Lower leg skin (tissue), 4 donors: ENCODE results near the gene FAM167B. TPM values are rescaled to one million over a fixed set of nuclear protein-coding genes. Genes with fewer than 3 reads are reported as not detected.

Experiments used
- DNase-seq, 2 donors: peaks; one replicate each; pipeline ENCODE4 v3.0.0-alpha.2; 2019; ENCODE audit warnings: low spot score in 2 of 2
- H3K4me3 ChIP-seq: fragments of 200-600 bp; sonication (generic); 2 replicates; pipeline ENCODE4 v1.5.1; 2017; ENCODE audit warnings: mild to moderate bottlenecking, low read depth; ENCODE audit not compliant: poor library complexity, severe bottlenecking
- POLR2A ChIP-seq, 2 donors: fragments of 450-650 bp; IDR thresholded peaks; one replicate each; pipeline ENCODE4 v1.6.1; 2016 to 2017; ENCODE audit warnings: antibody characterized with exemption in 2 of 2, mild to moderate bottlenecking in 1 of 2, moderate library complexity in 1 of 2
- WGBS, 2 donors: methylation state at CpG; one replicate each; pipeline ENCODE4 v1.1.5; 2018; 5-methylcytosine and 5-hydroxymethylcytosine counted together
- intact Hi-C: fragments of 100-400 bp; cut with DNase I; formaldehyde crosslinking; loops from one replicate; pipeline ENCODE4 v1.15.0; 2023; ENCODE audit warnings: low total_unique reads
- total RNA-seq, 4 donors: library from RNA; depleted of rRNA; stranded (reverse); fragments of >200 nt; gene quantifications; one replicate each; pipeline ENCODE4 v1.1.0, GENCODE V29; 2016
- TF ChIP-seq, protein P1 (sequence below), 3 donors: fragments of 450-650 bp; IDR thresholded peaks; one replicate each; pipeline ENCODE4 v1.5.1; 2016; ENCODE audit warnings: antibody characterized with exemption in 3 of 3, mild to moderate bottlenecking in 3 of 3, moderate library complexity in 2 of 3

FAM167B gene
- total RNA-seq, 4 donors from 2014 or later = 0.42 to 1.4 (median 0.51) TPM; not detected in 1

DNA sequence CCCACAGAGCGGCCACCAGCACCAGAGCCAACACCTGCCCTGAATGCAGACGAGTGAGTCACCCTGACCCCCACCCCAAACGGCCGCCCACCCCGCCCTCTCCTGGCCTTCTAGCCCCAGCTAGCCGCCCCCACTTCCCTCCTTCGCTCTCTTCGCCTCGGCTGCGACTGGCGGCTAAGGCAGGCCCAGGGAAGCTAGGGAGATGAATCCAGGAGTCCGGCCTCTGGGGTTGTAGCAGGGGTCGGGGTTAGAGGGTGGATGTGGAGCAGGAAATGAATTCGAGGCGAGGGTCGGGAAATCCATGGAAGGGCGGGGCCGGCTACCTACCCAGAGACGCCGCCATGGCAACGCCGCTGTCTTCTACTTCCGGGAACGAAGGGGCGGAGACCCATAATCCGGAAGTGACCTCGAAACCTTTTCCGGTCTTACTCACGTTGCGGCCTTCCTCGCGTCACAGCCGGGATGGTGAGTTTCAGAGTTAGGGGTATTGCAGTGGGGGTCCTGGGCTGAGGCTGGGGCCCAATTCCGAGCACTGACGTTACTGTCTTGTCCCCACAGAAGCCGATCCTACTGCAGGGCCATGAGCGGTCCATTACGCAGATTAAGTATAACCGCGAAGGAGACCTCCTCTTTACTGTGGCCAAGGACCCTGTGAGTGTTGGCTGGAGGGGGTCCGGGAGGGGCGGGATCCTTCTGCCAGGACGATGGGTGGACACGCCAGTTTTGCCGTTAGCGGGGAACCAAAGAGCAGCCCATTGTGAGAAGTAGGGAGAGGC, 24.9 kb upstream of the FAM167B start, which contains the start of the genes EIF3I and TMEM234:
Gene EIF3I, plus strand, starts transcription at position 428 of the 776 bp plus-strand sequence. Its CDS starts 35 bp downstream, at position 463.
Gene TMEM234, minus strand, starts transcription at position 374 of the 776 bp plus-strand sequence. Its CDS starts 31 bp downstream, at position 343.
- DNase-seq = peak; percentile 93 to 99
- H3K4me3 ChIP-seq = peak within 1 kb of the TSS; percentile 98
- intact Hi-C loops = no loop called here
- WGBS, 2 donors = 0 to 1% methylated on average over 39 to 46 of the region's 46 CpGs
- peak in 1 of 2 donors; percentile 55 for TF ChIP-seq POLR2A (IDR thresholded peaks at IDR 0.05)
- TF ChIP-seq, protein P1, sequence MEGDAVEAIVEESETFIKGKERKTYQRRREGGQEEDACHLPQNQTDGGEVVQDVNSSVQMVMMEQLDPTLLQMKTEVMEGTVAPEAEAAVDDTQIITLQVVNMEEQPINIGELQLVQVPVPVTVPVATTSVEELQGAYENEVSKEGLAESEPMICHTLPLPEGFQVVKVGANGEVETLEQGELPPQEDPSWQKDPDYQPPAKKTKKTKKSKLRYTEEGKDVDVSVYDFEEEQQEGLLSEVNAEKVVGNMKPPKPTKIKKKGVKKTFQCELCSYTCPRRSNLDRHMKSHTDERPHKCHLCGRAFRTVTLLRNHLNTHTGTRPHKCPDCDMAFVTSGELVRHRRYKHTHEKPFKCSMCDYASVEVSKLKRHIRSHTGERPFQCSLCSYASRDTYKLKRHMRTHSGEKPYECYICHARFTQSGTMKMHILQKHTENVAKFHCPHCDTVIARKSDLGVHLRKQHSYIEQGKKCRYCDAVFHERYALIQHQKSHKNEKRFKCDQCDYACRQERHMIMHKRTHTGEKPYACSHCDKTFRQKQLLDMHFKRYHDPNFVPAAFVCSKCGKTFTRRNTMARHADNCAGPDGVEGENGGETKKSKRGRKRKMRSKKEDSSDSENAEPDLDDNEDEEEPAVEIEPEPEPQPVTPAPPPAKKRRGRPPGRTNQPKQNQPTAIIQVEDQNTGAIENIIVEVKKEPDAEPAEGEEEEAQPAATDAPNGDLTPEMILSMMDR (IDR thresholded peaks at IDR 0.05) = no peak

DNA sequence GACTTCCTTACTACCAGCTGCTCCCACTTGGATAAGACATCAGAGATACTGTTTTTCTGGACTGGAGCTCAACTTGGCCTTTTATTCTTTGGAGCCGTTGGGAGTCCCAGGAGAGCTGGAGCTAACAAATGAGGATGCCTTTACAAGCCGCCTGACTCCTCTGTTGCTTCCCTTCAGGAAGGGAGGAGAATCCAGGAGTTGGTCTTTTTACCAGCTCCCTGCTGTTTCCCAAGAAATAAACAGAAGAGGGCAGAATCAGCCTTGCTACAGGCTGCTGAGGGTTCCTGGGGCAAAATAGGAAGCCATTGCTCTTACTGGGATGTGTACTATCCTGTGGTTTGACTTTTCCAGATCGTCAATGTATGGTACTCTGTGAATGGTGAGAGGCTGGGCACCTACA, 23.3 kb upstream of the FAM167B start:
- no peak overlapping the region for H3K4me3 ChIP-seq
- TF ChIP-seq POLR2A (IDR thresholded peaks at IDR 0.05) = no peak
- TF ChIP-seq, protein P1 (IDR thresholded peaks at IDR 0.05) = no peak
- DNase-seq = no peak
- 72 to 80% methylated on average over 2 to 3 of the region's 3 CpGs for WGBS, 2 donors
- intact Hi-C loops = no loop called here

DNA sequence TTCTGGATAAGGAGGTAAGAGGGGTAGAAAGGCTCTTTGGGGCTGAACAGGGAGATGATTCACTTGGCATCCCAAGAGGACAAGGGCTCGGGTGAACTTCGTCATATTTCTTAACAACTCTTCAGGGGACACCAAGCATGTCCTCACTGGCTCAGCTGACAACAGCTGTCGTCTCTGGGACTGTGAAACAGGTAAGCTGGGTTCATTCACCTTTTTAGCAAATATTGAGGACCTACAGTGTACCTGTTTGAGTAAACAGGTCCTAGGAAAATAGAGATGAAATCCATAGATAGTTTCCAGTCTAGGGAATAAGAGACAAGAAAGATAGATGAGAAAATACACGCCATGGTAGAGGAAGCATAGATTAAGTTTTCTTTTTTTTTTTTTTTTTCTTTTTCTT, 22.7 kb upstream of the FAM167B start:
- no peak overlapping the region for H3K4me3 ChIP-seq
- 86 to 91% methylated on average over 4 of the region's 4 CpGs for WGBS, 2 donors
- no peak for TF ChIP-seq POLR2A (IDR thresholded peaks at IDR 0.05)
- TF ChIP-seq, protein P1 (IDR thresholded peaks at IDR 0.05) = no peak
- no peak for DNase-seq
- intact Hi-C loops = no loop called here

DNA sequence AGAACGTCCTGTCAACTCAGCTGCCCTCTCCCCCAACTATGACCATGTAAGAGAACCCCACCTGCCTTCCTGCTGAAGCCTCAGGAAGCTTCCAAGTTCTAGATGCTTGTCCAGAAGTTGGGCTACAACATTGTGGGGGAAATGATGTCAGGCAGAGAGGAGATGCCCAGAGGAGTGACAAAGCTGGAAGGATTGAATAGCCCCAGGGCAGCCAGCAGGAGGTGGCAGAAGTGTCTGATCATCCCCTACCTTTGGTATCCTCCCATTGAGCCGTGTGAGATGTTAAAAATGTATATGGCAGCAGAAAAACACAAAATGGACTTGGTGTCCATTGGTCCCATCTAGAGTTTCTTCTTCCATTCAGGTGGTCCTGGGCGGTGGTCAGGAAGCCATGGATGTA, 18.3 kb upstream of the FAM167B start:
- TF ChIP-seq POLR2A (IDR thresholded peaks at IDR 0.05) = no peak
- TF ChIP-seq, protein P1 (IDR thresholded peaks at IDR 0.05) = no peak
- no peak overlapping the region for H3K4me3 ChIP-seq
- DNase-seq = no peak
- intact Hi-C loops = no loop called here
- WGBS, 2 donors = 75 to 80% methylated on average over 3 of the region's 3 CpGs

DNA sequence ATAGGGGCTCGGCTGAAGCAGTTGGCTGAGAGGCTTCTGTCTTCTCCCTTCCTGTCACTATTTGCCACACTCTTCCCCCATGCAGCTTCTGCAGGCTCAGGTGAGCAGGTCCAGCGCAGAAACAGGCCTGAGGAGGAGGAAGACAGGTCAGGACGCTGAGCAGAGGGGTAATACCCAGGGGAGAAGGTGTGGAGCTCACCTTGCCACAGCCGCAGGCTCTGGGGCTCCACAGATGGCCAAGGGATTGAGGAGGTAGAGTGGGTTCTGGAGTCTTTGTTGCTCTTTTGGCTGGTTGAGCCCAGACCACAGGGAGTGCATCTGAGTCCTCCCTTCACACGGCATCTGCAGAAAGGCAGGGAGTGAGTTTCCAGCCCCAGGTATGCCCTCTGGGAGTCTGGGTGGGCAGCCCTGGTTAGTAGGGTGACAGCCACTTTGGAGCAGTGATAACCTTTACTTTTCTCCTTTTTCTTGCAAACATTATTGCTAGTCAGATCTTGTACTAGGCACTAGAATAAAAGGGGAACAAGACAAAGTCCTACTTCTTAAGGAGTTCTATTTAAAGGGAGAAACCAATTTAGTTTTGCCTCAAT, 15.1 kb upstream of the FAM167B start:
- no peak for DNase-seq
- TF ChIP-seq, protein P1 (IDR thresholded peaks at IDR 0.05) = no peak
- no peak for TF ChIP-seq POLR2A (IDR thresholded peaks at IDR 0.05)
- 73 to 75% methylated on average over 5 of the region's 5 CpGs for WGBS, 2 donors
- H3K4me3 ChIP-seq = no peak overlapping the region
- intact Hi-C loops = no loop called here
